GM12892 (cell line): ENCODE data around the gene SNAPC4.

Experiments
- DNase-seq: peaks from one replicate; pipeline ENCODE4 v3.0.0; 2011; ENCODE audit not compliant: insufficient read length
- FAIRE-seq: peaks from 2 replicates; lab custom pipeline; 2011; peaks lifted over from hg19 to GRCh38; lab: Jason Lieb, UNC
- POLR2A ChIP-seq: IDR thresholded peaks from 2 replicates; pipeline ENCODE4 v1.6.1; 2011; ENCODE audit warnings: low read depth, low read length, control low read depth
- POLR2AphosphoS5 ChIP-seq: IDR thresholded peaks from 2 replicates; pipeline ENCODE4 v1.6.1; 2011; ENCODE audit warnings: low read depth, low read length, control low read depth
- TAF1 ChIP-seq: IDR thresholded peaks from 2 replicates; pipeline ENCODE4 v1.6.1; 2011; ENCODE audit warnings: low read depth, mild to moderate bottlenecking, control low read depth, low read length, borderline replicate concordance

SNAPC4 gene

GRCh38 chr9:136379401-136379800 lies 20.6 kb downstream of the SNAPC4 start:
- TF ChIP-seq TAF1 (no peak), POLR2AphosphoS5 (no peak)
- FAIRE-seq (no peak), DNase-seq (no peak)

GRCh38 chr9:136379003-136379287 lies 21.0 kb downstream of the SNAPC4 start:
- TF ChIP-seq POLR2AphosphoS5 = no peak
- no peak for TF ChIP-seq POLR2A
- TF ChIP-seq TAF1 = no peak
- FAIRE-seq (no peak), DNase-seq (no peak)

GRCh38 chr9:136378170-136379002 lies 21.6 kb downstream of the SNAPC4 start:
- FAIRE-seq = no peak

GRCh38 chr9:136377341-136378169 lies 22.4 kb downstream of the SNAPC4 start:
- TF ChIP-seq TAF1 = no peak
- no peak for TF ChIP-seq POLR2A
- TF ChIP-seq POLR2AphosphoS5 = 0 out of 2 replicates have a peak, but pooled peaks have one; percentile 27
- FAIRE-seq (no peak), DNase-seq (no peak)

More at GRCh38 chr9:136378170-136379002, 21.6 kb downstream of the SNAPC4 start:
- no peak for DNase-seq
- TF ChIP-seq POLR2AphosphoS5 = no peak
- TF ChIP-seq POLR2A = no peak
- no peak for TF ChIP-seq TAF1

- no peak for DNase-seq
- no peak for FAIRE-seq
- TF ChIP-seq TAF1 (no peak), POLR2AphosphoS5 (no peak)
These were observed 23.5 kb downstream of the SNAPC4 start for GRCh38 chr9:136376457-136376856.

- TF ChIP-seq POLR2A (no peak), TAF1 (no peak), POLR2AphosphoS5 (no peak)
- FAIRE-seq (no peak), DNase-seq (no peak)
These were observed 24.9 kb downstream of the SNAPC4 start for GRCh38 chr9:136375096-136375495.

GRCh38 chr9:136374183-136374575 lies 25.8 kb downstream of the SNAPC4 start:
- FAIRE-seq (no peak), DNase-seq (no peak)
- TF ChIP-seq POLR2A (peak; percentile 10; the same call in 1 of the 2 replicates), TAF1 (no peak), POLR2AphosphoS5 (no peak)

GRCh38 chr9:136373300-136374182 lies 26.4 kb downstream of the SNAPC4 start, which contains the start of gene CARD9:
CARD9 (minus strand) TSS chr9:136373669; CDS start chr9:136372078, 1,591 bp downstream.
- no peak for TF ChIP-seq TAF1
- TF ChIP-seq POLR2AphosphoS5 = no peak
- peak; percentile 19; the same call in 1 of the 2 replicates for TF ChIP-seq POLR2A
- FAIRE-seq = no peak
- DNase-seq = no peak

- TF ChIP-seq POLR2AphosphoS5 = no peak
- no peak for TF ChIP-seq POLR2A
- TF ChIP-seq TAF1 = no peak
- DNase-seq (no peak), FAIRE-seq (peak; percentile 5)
These were observed 27.2 kb downstream of the SNAPC4 start for GRCh38 chr9:136372561-136373299.

GRCh38 chr9:136372006-136372405 lies 28.0 kb downstream of the SNAPC4 start:
- no peak for TF ChIP-seq POLR2A
- no peak for TF ChIP-seq POLR2AphosphoS5
- TF ChIP-seq TAF1 = no peak
- no peak for FAIRE-seq

More at GRCh38 chr9:136372006-136372405, 28.0 kb downstream of the SNAPC4 start:
- no peak for DNase-seq
